GM19328 (cell line): Measurements from ENCODE around the gene LAMTOR2.
"Not testable (repeated sequence)": the region's sequence is repeated elsewhere in the genome, so short reads cannot be mapped to it uniquely, and the experiment has no call there.

Source experiments
- ATAC-seq: cut with Tn5 transposase; IDR thresholded peaks from one replicate; pipeline ENCODE4 v1.9.1; 2021; ENCODE audit warnings: mild to moderate bottlenecking, moderate library complexity; ENCODE audit not compliant: unreplicated experiment

Gene LAMTOR2

GRCh38 chr1:156054500-156055280 is at the start of gene LAMTOR2:
TSS of gene LAMTOR2 (plus strand) at chr1:156054782. CDS start at chr1:156054890, 108 bp downstream.
- peak; percentile 56 for ATAC-seq

GRCh38 chr1:156004843-156005584 is 49.6 kb upstream of the LAMTOR2 start:
- ATAC-seq: no peak

DNA sequence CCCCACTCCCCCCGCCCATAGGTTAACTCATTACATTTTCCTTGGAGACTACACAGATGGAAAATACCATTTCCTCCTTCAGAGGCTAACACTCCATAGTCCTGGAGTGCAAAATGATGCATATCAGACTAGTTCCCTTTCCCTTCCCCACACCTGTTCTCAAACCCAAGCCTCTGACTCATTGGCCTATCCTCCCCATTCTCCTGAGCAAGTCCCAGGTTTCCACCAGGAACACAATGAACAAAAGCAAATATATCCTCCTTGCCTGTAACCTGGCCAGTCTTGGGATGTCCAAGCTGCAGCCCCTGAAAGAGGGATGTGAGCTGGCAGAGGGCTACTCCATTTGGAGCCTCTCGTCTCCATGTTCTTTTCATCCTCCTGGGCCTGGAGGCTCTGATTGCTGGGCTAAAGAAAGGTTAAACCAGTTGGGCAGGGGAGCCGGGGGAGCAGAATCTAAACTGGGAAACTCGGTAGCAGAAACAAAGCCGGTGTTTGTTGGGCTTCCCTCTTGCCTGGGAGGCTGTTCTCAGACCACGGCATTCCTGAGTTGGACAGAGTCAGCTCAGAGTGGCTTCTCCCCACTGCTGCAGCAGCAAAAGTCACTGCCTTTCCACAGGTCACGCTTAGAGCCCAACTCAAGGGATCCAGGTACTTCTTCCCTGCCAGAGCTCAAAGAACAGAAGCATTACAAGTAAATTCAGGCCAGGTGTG is 47.8 kb upstream of the LAMTOR2 start:
- no peak for ATAC-seq

- no peak for ATAC-seq
Observed at GRCh38 chr1:156009404-156009803, 45.2 kb upstream of the LAMTOR2 start.

DNA sequence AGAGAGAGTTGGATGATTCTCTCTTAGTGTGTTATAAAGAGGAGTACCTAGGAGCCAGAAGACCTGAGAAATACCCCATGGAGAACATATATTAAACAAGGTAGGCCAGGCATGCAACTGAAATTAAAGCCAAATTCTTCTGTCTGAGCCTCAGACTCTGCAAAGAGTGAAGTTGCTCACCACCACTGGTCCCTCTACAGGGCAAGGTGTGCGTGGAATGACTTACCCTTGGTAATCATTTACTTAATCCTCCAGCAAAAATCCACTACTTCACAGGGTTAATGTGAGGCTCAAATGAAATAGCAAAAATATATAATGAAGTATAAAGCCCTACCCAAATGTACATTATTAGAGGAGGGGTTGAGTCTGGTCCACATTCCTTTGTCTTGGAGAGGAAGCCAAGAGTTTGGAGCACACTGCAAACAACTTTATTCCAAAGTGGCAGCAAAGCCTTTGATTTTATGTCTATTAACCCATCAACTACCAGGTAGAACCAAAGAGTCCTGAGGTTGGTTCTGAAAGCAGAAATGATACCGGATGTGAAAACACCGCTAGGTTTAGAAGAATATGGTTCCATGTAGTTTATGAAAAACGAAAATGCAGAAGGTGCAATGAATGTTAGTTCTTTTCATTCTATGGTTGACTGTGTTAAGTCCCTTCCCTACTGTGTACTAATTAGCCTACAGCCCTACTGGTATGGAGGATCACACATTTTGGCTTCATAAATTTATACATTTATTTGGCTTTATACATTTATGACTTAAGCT is 42.3 kb upstream of the LAMTOR2 start:
- no peak for ATAC-seq

- ATAC-seq: no peak
Observed at GRCh38 chr1:156014829-156015228, 39.8 kb upstream of the LAMTOR2 start.

DNA sequence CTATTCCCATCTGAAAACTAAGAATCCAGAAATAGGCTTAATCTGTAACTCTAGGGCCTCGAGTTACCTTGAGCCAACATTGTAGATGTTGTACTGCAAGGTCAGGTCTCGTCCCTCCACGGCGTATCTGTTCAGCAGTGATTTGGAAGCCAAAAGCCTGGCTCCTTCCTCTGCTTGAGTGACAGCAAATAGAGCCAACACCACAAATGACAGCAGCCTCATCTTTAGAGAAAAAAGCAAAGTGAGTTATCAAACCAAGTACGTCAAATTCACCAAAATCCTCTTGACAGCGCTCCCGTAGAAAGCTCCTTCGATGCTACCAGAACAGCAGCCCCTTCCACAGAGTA is 34.7 kb upstream of the LAMTOR2 start:
- no peak for ATAC-seq

GRCh38 chr1:156020293-156021092 is 34.1 kb upstream of the LAMTOR2 start, which contains the start of gene SSR2:
TSS of gene SSR2 (minus strand) at chr1:156020951. CDS start at chr1:156020167, 784 bp downstream.
- ATAC-seq: peak; percentile 85

GRCh38 chr1:156021093-156021428 is 33.5 kb upstream of the LAMTOR2 start:
- ATAC-seq: no peak

DNA sequence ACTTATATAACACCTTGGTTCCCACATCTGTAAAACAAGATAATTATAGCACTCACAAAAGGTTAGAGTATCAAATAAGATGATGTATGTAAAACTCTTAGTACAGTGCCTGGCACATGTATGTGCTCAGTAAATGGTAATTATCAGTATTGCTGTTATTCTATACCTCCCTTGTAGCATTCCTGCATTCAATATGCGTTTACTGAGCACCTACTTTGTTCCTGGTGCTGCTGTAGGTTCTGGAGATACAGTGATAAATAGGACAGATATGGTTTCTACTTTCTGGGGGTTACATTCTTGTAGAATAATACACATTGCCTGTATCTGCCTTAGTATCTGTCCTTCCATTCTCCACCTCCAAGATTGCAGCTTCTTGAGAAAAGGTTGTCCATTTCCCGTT is 32.6 kb upstream of the LAMTOR2 start:
- no peak for ATAC-seq

- ATAC-seq: no peak
Observed at GRCh38 chr1:156024801-156025200, 29.8 kb upstream of the LAMTOR2 start.

DNA sequence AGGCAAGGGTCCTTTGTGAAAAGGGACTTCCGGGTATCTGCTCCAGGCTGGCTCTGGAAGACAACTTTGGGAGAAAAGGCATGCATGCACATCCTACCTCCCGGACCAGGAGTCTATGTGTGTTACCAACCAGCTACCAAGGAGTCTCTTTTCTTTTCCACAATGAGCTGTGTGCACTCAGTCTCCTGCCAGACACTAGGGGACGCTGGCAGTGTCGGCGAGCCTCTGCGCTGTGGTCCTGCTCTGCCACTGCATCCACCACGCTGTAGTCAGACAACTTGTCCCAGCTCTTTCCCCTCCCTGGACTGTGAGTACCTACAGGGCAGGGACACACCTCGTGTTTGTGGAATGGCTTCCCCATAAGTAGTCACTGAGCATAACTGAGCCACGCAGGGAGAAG is 28.7 kb upstream of the LAMTOR2 start:
- ATAC-seq: no peak

GRCh38 chr1:156026588-156026987 is 28.0 kb upstream of the LAMTOR2 start:
- no peak for ATAC-seq

DNA sequence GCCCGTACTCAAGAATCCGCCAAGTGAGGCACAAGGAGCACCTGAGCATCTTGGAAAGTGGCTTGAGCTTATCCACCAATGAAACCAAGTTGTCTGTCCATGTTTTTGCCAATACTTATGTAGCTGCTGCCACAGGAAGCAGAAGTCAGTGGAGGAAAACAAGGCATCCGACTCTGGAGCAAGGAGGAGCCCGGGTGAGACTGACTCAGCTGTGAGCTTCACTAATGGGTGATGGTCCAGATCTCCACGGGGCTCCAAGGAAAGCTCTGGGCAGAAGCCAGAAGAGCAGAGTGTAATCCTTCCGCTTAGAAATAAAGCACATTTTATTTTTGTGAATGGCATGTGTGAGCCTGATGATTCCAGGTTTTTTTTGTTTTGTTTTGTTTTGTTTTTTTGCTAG is 21.6 kb upstream of the LAMTOR2 start:
- no peak for ATAC-seq

GRCh38 chr1:156034991-156035390 is 19.6 kb upstream of the LAMTOR2 start:
- ATAC-seq: not testable (repeated sequence)

GRCh38 chr1:156042828-156043227 is 11.8 kb upstream of the LAMTOR2 start:
- ATAC-seq: no peak

DNA sequence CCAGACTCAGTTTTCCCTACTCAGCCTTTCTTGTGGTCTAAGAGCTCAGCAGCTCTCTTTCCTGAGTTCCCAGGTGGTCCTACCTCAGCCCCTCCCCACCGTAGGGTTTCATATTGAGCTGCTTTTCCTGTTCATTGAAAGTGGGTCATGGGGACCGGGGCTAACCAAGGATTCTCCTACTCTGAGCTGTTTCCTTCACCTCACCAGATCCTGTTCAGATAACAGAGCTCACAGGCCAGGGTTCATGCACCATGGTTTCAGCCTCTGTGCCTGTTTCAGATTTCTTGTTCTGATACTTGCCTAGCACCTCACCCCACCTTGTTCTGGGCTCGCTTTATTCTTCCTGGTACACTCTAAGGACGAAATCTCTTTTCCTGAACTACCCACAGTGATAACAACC is 9.5 kb upstream of the LAMTOR2 start:
- ATAC-seq: no peak

- ATAC-seq: no peak
Observed at GRCh38 chr1:156048663-156049258, 5.8 kb upstream of the LAMTOR2 start.

- no peak for ATAC-seq
Observed at GRCh38 chr1:156050376-156050775, 4.2 kb upstream of the LAMTOR2 start.
